GM21390 (cell line): ENCODE measurements around the gene ALG11.
"Not testable (repeated sequence)": the region's sequence is repeated elsewhere in the genome, so short reads cannot be mapped to it uniquely, and the experiment has no call there.

Experiments used
- ATAC-seq: cut with Tn5 transposase; IDR thresholded peaks from one replicate; pipeline ENCODE4 v1.9.1; 2021; ENCODE audit not compliant: unreplicated experiment

The ALG11 gene

DNA sequence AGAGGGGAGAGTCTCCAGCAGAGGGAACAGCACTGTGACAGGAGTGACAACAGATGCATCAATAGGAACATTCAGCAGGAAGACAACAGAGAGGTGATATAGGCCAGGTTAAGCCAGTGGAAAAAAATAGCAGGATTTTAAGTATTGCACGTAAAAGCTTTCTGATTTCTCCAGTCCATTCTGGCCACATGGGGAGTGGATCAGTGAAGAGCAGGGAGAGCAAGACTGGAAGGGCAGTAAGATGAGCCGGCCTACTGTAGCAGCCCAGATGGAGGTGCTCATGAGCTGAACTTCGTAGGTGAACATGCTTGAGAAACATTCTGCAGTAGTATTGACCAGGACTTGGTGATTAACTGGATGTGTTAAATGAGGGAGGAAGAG, 14.0 kb downstream of the ALG11 start:
- no peak for ATAC-seq

DNA sequence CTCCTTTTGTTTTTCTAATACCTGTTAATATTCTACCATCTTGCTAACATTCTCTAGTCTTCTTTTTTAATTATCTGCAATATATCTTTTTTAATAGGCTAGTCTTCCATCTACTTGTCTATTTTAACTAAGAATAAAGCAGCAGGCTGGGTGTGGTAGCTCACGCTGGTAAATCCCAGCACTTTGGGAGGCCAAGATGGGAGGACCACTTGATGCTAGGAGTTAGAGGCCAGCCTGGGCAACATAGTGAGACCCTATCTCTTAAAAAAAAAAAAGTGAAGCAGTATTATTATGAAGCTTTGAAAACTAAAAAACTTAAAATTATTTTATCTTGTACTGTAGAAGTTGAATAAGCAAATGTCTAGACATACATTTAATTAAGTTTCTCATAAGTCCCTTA, 15.6 kb downstream of the ALG11 start:
- no peak for ATAC-seq

DNA sequence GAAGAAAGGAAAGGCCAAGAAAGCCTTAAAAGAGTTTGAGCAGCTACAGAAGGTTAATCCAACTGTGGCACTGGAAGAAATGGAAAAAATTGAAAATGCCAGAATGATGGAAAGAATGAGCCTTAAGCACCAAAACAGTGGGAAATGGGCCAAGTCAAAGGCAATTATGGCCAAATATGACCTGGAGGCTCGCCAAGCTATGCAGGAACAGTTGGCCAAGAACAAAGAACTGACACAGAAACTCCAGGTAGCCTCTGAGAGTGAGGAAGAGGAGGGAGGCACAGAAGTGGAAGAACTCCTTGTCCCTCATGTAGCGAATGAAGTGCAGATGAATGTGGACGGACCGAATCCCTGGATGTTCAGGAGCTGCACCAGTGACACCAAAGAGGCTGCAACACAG, 17.4 kb downstream of the ALG11 start:
- ATAC-seq = no peak

DNA sequence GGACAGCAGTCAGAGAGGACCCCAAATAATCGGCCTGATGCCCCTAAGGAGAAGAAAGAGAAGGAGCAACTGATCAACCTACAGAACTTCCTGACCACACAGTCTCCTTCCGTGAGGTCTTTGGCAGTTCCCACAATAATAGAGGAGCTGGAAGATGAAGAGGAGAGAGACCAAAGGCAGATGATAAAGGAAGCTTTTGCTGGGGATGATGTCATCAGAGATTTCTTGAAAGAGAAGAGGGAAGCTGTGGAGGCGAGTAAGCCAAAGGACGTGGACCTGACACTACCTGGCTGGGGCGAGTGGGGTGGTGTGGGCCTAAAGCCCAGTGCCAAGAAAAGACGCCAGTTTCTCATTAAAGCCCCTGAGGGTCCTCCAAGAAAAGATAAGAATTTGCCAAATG, 18.2 kb downstream of the ALG11 start:
- not testable (repeated sequence) for ATAC-seq

DNA sequence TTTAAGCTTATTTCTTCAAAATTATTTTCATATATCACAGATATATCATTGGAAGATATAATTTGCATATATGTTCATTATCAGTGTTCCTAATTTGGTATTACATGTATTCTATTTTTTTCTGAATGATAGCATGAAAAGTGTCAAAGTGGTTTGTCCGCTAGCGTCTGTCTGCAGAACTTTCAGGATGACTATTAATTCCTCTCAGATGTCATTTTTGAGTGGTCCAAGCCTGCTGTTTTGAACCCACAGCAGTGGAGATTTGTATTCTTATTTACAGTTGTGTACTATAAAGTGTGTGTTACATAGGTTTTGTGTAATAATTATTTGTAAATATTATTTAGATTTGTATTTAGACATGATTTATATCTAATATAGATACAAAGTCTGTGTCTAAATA, 20.8 kb downstream of the ALG11 start:
- ATAC-seq = no peak

DNA sequence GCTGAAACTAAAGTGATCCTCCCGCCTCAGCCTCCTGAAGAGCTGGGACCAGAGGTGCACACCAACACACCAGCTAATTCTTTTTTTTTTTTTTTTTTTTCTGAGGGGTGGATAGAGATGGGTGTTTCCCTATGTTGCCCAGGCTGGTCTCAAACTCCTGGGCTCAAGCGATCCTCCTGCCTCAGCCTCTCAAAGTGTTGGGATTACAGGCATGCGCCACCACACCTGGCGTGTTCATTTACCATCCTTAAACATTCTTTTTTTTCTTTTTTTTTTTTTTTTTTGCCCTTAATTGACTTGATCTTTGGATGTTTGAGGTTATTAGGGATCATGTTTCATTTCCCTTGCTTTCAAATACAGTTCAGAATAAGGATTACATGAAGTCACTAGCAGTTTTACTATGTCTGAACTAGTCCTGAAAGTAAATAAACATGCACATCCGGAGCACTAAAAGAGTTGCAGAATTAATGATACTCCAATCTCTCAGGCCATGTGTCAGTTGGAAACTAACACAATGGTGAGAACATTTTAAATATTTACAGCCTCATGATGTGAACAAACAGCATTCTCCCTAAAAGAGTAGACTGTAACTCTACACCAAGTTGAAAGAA, 22.5 kb downstream of the ALG11 start:
- no peak for ATAC-seq

DNA sequence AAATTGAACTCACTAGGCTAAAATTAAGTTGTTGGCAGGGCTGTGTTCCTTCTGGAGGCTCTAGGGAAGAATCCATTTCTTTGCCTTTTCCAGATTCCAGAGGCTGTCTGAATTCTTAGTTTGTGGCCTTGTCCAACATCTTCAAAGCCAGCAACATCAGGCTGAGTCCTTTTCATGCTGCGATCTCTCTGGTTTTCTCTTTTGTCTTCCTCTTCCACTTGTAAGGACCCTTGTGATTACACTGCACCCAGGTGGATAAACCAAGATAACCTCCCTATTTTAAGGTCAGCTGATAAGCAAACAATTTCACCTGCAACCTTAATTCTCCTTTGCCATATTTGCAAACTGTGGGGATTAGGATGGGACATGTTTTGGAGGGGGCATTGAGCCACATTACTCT, 23.8 kb downstream of the ALG11 start:
- ATAC-seq = no peak

DNA sequence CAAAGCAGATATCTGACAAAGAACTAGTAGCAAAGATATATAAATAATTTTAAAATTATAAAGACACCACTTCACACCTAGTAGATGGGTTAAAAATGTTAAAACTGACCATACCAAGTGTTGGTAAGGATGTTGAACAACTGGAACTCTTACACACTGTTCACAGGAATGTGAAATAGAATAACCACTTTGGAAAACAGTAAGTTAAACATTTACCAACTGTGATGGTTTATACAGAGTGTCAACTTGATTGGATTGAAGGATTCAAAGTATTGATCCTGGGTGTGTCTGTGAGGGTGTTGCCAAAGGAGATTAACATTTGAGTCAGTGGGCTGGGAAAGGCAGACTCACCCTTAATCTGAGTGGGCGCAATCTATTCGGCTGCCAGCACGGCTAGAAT, 31.5 kb downstream of the ALG11 start:
- ATAC-seq = no peak

DNA sequence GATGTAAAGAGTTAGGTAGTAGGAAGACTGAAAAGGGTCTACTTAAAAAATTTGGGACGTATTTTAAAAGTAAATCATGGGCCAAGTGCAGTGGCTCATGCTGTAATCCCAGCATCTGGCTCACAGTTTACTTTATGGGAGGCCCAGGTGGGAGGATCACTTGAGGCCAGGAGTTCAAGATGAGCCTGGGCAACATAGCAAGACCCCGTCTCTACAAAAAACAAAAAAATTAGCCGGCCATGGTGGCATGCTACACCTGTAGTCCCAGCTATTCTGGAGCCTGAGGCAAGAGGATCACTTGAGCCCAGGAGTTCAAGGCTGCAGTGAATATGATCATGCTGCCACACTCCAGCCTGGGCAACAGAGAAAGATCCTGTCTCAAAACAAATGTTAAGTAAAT, 35.3 kb downstream of the ALG11 start:
- no peak for ATAC-seq

DNA sequence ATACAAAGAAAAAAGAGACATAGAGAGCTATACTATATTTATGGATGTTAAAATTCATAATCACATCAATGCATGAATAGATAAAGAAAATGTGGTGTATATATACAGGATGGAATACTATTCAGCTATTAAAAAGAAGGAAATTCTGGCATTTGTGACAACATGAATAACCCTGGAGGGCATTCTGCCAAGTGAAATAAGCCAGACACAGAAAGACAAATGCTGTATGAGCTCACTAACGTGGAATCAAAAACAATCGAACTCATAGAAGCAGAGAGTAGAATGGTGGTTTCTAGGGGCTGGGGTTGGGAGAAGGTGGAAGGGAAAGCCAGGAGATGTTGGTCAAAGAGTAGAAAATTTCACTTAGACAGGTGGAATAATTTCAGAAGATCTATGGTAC, 36.3 kb downstream of the ALG11 start:
- no peak for ATAC-seq

DNA sequence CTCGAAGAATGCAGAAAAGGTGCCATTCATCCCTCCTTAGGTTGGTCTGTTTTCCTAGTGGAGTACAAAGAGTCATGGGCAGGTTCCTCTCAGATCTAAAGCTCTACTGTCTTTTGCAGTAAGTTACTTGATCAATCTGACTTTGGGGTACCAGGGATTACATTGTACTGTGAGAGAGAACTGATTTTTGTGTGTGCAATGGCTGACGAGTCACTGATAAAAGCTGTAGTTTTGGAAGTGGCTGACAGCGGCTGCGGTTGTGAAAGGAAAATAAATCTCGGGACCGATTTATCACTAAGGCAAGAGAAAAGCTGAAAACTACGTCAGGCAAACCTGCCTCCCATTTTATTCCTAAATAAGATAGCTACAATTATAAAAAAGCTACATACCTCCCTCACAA, 39.2 kb downstream of the ALG11 start:
- no peak for ATAC-seq

DNA sequence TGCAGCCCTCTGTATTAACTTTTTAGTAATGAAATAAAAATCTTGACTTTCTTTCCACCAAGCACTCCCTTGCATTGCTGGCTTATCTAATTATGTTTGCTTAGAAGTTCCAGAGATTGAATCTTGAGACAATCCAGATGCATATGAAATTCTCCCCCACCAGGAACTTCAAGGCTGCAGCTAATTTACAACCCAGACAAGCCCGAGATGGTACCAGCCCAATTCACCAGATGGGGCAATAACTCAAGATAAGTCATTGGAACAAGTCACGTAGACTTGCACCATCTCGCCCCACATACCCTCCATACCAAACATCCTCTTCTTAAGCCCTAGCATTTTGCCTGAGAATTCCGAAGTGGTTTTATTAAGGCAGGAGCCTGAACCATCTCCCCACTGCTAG, 41.3 kb downstream of the ALG11 start:
- no peak for ATAC-seq

DNA sequence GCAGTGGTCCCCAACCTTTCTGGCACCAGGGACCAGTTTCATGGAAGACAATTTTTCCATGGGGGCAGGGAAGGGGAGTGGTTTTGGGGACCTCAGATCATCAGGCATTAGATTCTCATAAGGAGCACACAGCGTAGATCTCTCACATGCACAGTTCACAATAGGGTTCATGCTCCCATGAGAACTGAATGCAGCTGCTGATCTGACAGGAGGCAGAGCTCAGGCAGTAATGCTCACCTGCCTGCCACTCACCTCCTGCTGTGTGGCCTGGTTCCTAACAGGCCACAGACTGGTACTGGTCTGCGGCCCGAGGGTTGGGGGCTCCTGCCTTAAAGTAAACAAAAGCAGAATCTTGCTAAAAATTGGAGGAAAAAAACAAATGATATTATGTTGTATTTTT, 48.9 kb downstream of the ALG11 start:
- not testable (repeated sequence) for ATAC-seq

DNA sequence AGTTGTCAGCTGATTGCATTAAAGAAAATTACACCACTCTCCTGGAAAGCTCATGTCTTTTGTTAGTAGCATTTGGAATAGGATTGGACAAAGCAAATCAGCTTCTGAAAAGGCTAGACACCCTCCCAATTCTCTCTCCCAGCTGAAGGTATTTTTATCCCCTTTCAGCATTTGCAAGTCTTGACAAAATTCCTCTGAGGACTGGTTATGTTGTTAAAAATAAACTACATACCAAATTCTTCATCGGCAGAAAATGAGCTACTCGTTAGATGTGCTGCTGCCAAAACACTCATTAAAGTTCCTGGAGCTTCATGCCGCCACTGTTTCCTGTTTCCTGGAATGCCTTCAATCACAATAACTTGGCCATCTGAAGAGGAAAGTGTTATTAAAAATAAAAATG, 49.4 kb downstream of the ALG11 start:
- ATAC-seq = no peak

DNA sequence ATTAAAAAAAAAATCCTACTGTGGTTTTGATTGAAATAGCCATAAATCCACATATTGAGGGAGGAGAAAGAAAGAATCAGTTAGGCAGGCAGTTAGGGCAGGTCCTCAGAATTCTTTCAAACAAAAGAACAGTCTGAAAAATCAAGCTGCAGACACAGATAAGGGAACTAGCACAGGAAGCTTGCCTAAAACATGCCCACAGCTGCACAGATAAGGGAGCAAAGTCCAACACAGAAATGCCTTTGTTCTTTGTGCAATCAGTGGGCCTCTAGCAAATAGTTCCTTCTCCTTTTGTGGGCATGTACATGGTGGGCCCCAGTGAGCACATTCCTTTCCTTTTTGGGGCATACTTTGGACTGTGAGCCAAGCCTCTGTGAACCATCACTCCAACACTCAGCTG, 55.0 kb downstream of the ALG11 start:
- ATAC-seq = no peak

DNA sequence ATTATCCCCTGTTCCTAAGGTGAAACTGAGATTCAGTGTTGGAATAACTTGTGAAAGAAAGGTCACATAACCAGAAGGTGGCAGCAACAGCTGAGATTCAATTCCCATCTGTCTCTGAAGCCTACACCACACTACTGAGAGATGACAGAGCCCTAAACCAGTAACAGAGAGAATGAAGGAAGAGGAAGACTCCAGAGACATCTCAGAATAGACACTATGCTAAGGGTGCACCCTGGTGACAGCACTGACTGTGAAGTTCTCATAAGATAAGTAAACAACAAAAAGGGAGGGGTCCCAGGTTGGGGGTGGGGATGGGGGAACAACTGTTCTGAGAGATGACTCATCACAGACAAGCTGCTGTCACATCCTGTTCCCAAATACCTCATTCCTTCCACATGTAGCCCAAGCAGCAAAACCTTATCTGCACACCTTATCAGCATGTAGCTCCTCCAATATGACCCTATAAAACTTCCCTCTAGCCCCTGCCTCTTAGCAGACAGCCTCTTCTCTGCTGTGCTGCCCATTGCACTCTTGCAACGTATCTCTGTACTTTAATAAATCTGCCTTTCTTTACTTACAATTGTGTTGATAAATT, 58.8 kb downstream of the ALG11 start:
- no peak for ATAC-seq
